Stomach (tissue), 9 donors: Measurements from ENCODE around the gene SESN1. TPM values are rescaled to one million over a fixed set of nuclear protein-coding genes. Genes with fewer than 3 reads are reported as not detected.

ENCODE experiments used
- DNase-seq, 2 donors: peaks; one replicate each; pipeline versions ENCODE4 v3.0.0 to v3.0.0-alpha.2; 2013 to 2019
- H3K27ac ChIP-seq, 5 donors: fragments of 200-600 bp in 4 of 5; sonication (generic) in 4 of 5; one replicate each; pipeline ENCODE4 v1.5.1; 2013 to 2019; ENCODE audit warnings: mild to moderate bottlenecking in 1 of 5, moderate library complexity in 1 of 5
- H3K27me3 ChIP-seq, 3 donors: fragments of 200-600 bp; sonication (generic); one replicate each; pipeline ENCODE4 v1.5.1; 2017 to 2019; ENCODE audit warnings: mixed run types in 1 of 3
- H3K36me3 ChIP-seq, 4 donors: fragments of 200-600 bp; sonication (generic); 1 replicate in 3 of 4; 2 replicates in 1 of 4; pipeline ENCODE4 v1.5.1; 2016 to 2019
- H3K4me1 ChIP-seq, 4 donors: fragments of 200-600 bp; sonication (generic); one replicate each; pipeline ENCODE4 v1.5.1; 2016 to 2019
- H3K4me3 ChIP-seq, 4 donors: fragments of 200-600 bp; sonication (generic) in 3 of 4; one replicate each; pipeline ENCODE4 v1.5.1; 2016 to 2019; ENCODE audit warnings: mild to moderate bottlenecking in 1 of 4
- H3K9me3 ChIP-seq, 4 donors: fragments of 200-600 bp; sonication (generic); one replicate each; pipeline ENCODE4 v1.5.1; 2016 to 2019
- EP300 ChIP-seq: sonication (generic); formaldehyde crosslinking; IDR thresholded peaks from one replicate; pipeline ENCODE4 v1.6.1; 2017; ENCODE audit warnings: antibody characterized with exemption
- POLR2A ChIP-seq, 4 donors: fragments of 450-650 bp; IDR thresholded peaks; one replicate each; pipeline ENCODE4 v1.6.1; 2016; ENCODE audit warnings: antibody characterized with exemption in 4 of 4, control low read depth in 2 of 4, mild to moderate bottlenecking in 1 of 4, moderate library complexity in 1 of 4
- POLR2AphosphoS5 ChIP-seq, 3 donors: sonication (generic); formaldehyde crosslinking; IDR thresholded peaks; one replicate each; pipeline ENCODE4 v1.6.1; 2016; ENCODE audit warnings: antibody characterized with exemption in 3 of 3
- WGBS, 5 donors: extraction: QIAGEN DNeasy Blood & Tissue Kit in 3 of 5; methylation state at CpG; one replicate each; pipeline versions ENCODE4 v1.1.5 to v1.1.7; 2013 to 2018; 5-methylcytosine and 5-hydroxymethylcytosine counted together
- intact Hi-C: fragments of 100-400 bp; cut with DNase I; formaldehyde crosslinking; loops from one replicate; pipeline ENCODE4 v1.15.1; 2023; ENCODE audit warnings: low total_unique reads
- polyA plus RNA-seq, 3 donors: library from polyadenylated mRNA; stranded (reverse); fragments of 200-250 nt; gene quantifications; one replicate each; pipeline ENCODE4 v1.2.3, GENCODE V29; 2013
- total RNA-seq, 5 donors: library from RNA; depleted of rRNA; stranded (reverse); fragments of >200 nt; gene quantifications; one replicate each; pipeline versions ENCODE4 v1.1.0 to v1.2.3, GENCODE V29; 2014 to 2016
- TF ChIP-seq, protein P1 (sequence below), 7 experiments: fragments of 450-650 bp in 4 of 7; fragments of 200-600 bp in 3 of 7; sonication (generic) in 3 of 7; IDR thresholded peaks; one replicate each; pipeline ENCODE4 v1.5.1; 2016 to 2019; ENCODE audit warnings: antibody characterized with exemption in 7 of 7, control low read depth in 2 of 7, mild to moderate bottlenecking in 1 of 7
- donor health status: healthy with polysubstance abuse.
- donor health status: Bipolar disorder and iron deficiency.
- donor health status: healthy.

The SESN1 gene
- total and polyA plus RNA-seq, 8 donors = 11.0 to 201 (median 33.3) TPM

DNA sequence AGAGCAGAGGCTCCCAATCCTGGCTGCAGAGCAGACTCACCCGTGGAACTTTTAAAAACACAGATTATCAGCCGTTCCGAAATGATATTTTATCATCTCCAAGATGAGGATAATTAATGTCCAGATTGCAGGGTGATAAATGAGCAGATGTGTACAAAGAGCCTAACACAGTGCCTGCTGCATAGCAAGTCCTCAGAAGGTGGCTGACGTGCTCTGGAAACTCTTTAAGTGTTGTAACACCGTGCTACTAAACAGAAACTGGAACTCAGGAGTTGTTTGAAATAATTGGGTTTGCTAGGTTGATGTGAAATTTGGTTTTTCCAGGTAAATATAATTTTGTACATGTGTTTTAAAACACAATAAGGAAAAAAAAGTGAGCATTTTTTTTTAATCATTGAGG is 128.4 kb downstream of the SESN1 start:
- DNase-seq = no peak
- Histone ChIP-seq H3K4me3 (no peak overlapping the region), H3K27ac (peak overlapping the region in 1 of 5 donors; percentile 23), H3K27me3 (no peaks in the 10 kb centered on the region), H3K9me3 (no peaks in the 10 kb centered on the region), H3K4me1 (peaks cover 10 to 19% (median 16%) of the 10 kb centered on the region in 4 donors), H3K36me3 (no peaks in the 10 kb centered on the region)
- 82 to 93% (median 85%) methylated on average over 5 of the region's 5 CpGs for WGBS, 5 donors
- TF ChIP-seq, protein P1, sequence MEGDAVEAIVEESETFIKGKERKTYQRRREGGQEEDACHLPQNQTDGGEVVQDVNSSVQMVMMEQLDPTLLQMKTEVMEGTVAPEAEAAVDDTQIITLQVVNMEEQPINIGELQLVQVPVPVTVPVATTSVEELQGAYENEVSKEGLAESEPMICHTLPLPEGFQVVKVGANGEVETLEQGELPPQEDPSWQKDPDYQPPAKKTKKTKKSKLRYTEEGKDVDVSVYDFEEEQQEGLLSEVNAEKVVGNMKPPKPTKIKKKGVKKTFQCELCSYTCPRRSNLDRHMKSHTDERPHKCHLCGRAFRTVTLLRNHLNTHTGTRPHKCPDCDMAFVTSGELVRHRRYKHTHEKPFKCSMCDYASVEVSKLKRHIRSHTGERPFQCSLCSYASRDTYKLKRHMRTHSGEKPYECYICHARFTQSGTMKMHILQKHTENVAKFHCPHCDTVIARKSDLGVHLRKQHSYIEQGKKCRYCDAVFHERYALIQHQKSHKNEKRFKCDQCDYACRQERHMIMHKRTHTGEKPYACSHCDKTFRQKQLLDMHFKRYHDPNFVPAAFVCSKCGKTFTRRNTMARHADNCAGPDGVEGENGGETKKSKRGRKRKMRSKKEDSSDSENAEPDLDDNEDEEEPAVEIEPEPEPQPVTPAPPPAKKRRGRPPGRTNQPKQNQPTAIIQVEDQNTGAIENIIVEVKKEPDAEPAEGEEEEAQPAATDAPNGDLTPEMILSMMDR (IDR thresholded peaks at IDR 0.05) = no peak
- TF ChIP-seq EP300 (no peak), POLR2A (IDR thresholded peaks at IDR 0.05) (no peak), POLR2AphosphoS5 (IDR thresholded peaks at IDR 0.05) (no peak)
- intact Hi-C loops = no loop called here

DNA sequence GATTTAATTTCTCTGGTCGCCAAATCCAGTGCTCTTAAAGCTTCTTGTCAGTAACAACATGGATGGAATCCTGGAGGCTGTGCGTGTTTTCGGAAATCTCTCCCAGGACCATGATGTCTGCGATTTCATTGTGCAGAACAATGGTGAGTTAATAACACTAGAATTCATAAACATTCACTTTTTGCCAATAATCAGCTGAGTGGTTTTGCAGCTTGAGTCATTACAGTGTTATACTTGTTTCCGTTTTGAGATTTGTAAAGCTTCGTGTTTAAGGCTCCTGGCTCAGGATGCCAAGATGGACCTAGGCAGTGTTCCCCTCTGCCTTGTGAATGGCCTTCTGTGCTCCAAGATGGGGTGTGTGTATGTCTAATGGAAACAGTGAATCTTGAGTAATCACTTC is 132.7 kb downstream of the SESN1 start:
- WGBS, 5 donors = 71 to 89% (median 81%) methylated on average over 6 of the region's 6 CpGs
- Histone ChIP-seq H3K4me3 (no peak overlapping the region), H3K36me3 (no peaks in the 10 kb centered on the region), H3K27ac (peak overlapping the region in 1 of 5 donors; percentile 41), H3K9me3 (no peaks in the 10 kb centered on the region), H3K4me1 (peaks cover 4 to 25% (median 11%) of the 10 kb centered on the region in 4 donors), H3K27me3 (no peaks in the 10 kb centered on the region)
- TF ChIP-seq EP300 (no peak), POLR2A (IDR thresholded peaks at IDR 0.05) (no peak), POLR2AphosphoS5 (IDR thresholded peaks at IDR 0.05) (peak in 2 of 3 donors; percentile 9 to 72)
- TF ChIP-seq, protein P1 (IDR thresholded peaks at IDR 0.05) = no peak
- DNase-seq = no peak
- intact Hi-C loops = no loop called here

- WGBS, 5 donors = 96 to 99% (median 98%) methylated on average over 14 of the region's 14 CpGs
- peak overlapping the region in 4 of 5 donors; percentile 20 to 41 (median 36) for H3K27ac ChIP-seq
- intact Hi-C loops = no loop called here
- no peak for DNase-seq
- no peak overlapping the region for H3K4me3 ChIP-seq
- H3K4me1 ChIP-seq = peaks cover 0 to 20% (median 9%) of the 10 kb centered on the region in 4 donors
- H3K9me3 ChIP-seq = no peaks in the 10 kb centered on the region
- no peak for TF ChIP-seq POLR2A (IDR thresholded peaks at IDR 0.05)
- no peak for TF ChIP-seq POLR2AphosphoS5 (IDR thresholded peaks at IDR 0.05)
- no peak for TF ChIP-seq EP300
- TF ChIP-seq, protein P1 (IDR thresholded peaks at IDR 0.05) = no peak
- H3K36me3 ChIP-seq = no peaks in the 10 kb centered on the region
- no peaks in the 10 kb centered on the region for H3K27me3 ChIP-seq
Measured at GRCh38 chr6:108961077-108961476, 133.6 kb downstream of the SESN1 start.

DNA sequence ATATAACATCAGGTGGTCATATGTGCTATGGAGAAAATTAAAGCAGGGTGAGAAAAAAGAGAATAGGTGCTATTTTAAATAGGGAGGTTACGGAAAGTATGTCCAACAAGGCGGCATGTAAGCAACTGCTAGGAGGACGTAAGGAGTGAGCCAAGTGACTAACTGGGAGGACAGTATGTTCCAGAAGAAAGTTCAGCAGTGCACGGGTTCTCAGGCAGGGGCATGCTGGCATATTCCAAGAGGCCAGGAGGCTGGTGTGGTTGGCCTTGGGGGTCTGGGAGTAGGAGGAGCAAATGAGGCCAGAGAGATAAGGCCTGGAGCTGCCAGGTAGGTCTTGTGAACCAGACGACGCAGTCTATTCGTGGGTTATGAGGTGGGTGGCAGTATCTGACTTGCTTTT is 134.0 kb downstream of the SESN1 start:
- H3K9me3 ChIP-seq = no peaks in the 10 kb centered on the region
- peak overlapping the region in 3 of 5 donors; percentile 20 to 41 (median 35) for H3K27ac ChIP-seq
- H3K4me1 ChIP-seq = peaks cover 0 to 20% (median 9%) of the 10 kb centered on the region in 4 donors
- TF ChIP-seq EP300 (peak; percentile 74), POLR2A (IDR thresholded peaks at IDR 0.05) (no peak), POLR2AphosphoS5 (IDR thresholded peaks at IDR 0.05) (peak in 2 of 3 donors; percentile 5 to 23)
- TF ChIP-seq, protein P1 (IDR thresholded peaks at IDR 0.05) = no peak
- no peak overlapping the region for H3K4me3 ChIP-seq
- H3K27me3 ChIP-seq = no peaks in the 10 kb centered on the region
- 79 to 95% (median 93%) methylated on average over 7 of the region's 7 CpGs for WGBS, 5 donors
- H3K36me3 ChIP-seq = no peaks in the 10 kb centered on the region
- intact Hi-C loops = no loop called here
- DNase-seq = no peak
